Transverse colon (tissue), 4 donors: ENCODE measurements around the gene PHOX2B. TPM values are rescaled to one million over a fixed set of nuclear protein-coding genes. Genes with fewer than 3 reads are reported as not detected.

Source experiments
- DNase-seq: peaks from one replicate; pipeline ENCODE4 v3.0.0-alpha.2; 2019
- H3K27ac ChIP-seq, 4 donors: fragments of 200-600 bp; sonication (generic); 2 replicates each; pipeline ENCODE4 v1.5.1; 2016 to 2018; ENCODE audit warnings: inconsistent platforms in 4 of 4
- H3K27me3 ChIP-seq: fragments of 200-600 bp; sonication (generic); 2 replicates; pipeline ENCODE4 v1.5.1; 2017; ENCODE audit warnings: inconsistent platforms
- H3K36me3 ChIP-seq, 4 donors: fragments of 200-600 bp; sonication (generic); 2 replicates each; pipeline ENCODE4 v1.5.1; 2017 to 2019; ENCODE audit warnings: inconsistent platforms in 4 of 4
- H3K4me1 ChIP-seq, 4 donors: fragments of 200-600 bp; sonication (generic); 2 replicates each; pipeline ENCODE4 v1.5.1; 2017 to 2020; ENCODE audit warnings: inconsistent platforms in 4 of 4
- H3K4me3 ChIP-seq, 4 donors: fragments of 200-600 bp; sonication (generic); 1 replicate in 1 of 4; 2 replicates in 3 of 4; pipeline versions ENCODE4 v1.5.1 to v1.6.1; 2017 to 2019; ENCODE audit warnings: inconsistent platforms in 4 of 4
- H3K9me3 ChIP-seq, 2 donors: fragments of 200-600 bp; sonication (generic); 2 replicates each; pipeline ENCODE4 v1.5.1; 2017 to 2019; ENCODE audit warnings: inconsistent platforms in 2 of 2
- CTCF ChIP-seq, 5 experiments: fragments of 200-600 bp in 3 of 5; fragments of 450-650 bp in 2 of 5; sonication (generic) in 3 of 5; IDR thresholded peaks; 1 replicate in 2 of 5; 2 replicates in 3 of 5; pipeline ENCODE4 v1.5.1; 2016 to 2017; ENCODE audit warnings: antibody characterized with exemption in 5 of 5, inconsistent platforms in 3 of 5, mild to moderate bottlenecking in 2 of 5, moderate library complexity in 1 of 5
- EP300 ChIP-seq: sonication (generic); formaldehyde crosslinking; IDR thresholded peaks from one replicate; pipeline ENCODE4 v1.6.1; 2017; ENCODE audit warnings: antibody characterized with exemption, low read depth
- POLR2A ChIP-seq: fragments of 450-650 bp; IDR thresholded peaks from one replicate; pipeline ENCODE4 v1.6.1; 2016; ENCODE audit warnings: antibody characterized with exemption, mild to moderate bottlenecking, moderate library complexity
- POLR2AphosphoS5 ChIP-seq, 3 donors: sonication (generic); formaldehyde crosslinking; IDR thresholded peaks; one replicate each; pipeline ENCODE4 v1.6.1; 2016; ENCODE audit warnings: antibody characterized with exemption in 3 of 3
- WGBS, 2 donors: methylation state at CpG; one replicate each; pipeline ENCODE4 v1.1.5; 2018; ENCODE audit warnings: low coverage in 1 of 2; 5-methylcytosine and 5-hydroxymethylcytosine counted together
- in situ Hi-C, 4 donors: fragments of 200-750 bp; cut with MboI; loops; one replicate each; pipeline versions ENCODE4 v1.15.0 to v1.15.1; 2017; ENCODE audit warnings: low sequenced_read_pairs in 3 of 4, low pct_ligation_motif_present in 1 of 4, low pct_unique_long_range_greater_than_20kb in 1 of 4
- intact Hi-C: fragments of 100-400 bp; cut with DNase I; formaldehyde crosslinking; loops from one replicate; pipeline ENCODE4 v1.15.1; 2023; ENCODE audit warnings: low total_unique reads
- total RNA-seq, 4 donors: library from RNA; depleted of rRNA; stranded (reverse); fragments of >200 nt; gene quantifications; one replicate each; pipeline ENCODE4 v1.1.0, GENCODE V29; 2016

The PHOX2B gene
- total RNA-seq, 4 donors from 2014 or later = 0.27 to 4.4 (median 1.1) TPM

- H3K4me1 ChIP-seq = no peaks in the 10 kb centered on the region
- H3K27me3 ChIP-seq = no peaks in the 10 kb centered on the region
- no peaks in the 10 kb centered on the region for H3K9me3 ChIP-seq
- intact Hi-C loops = no loop called here
- no peak for DNase-seq
- no peak overlapping the region for H3K4me3 ChIP-seq
- no peak for TF ChIP-seq POLR2A
- TF ChIP-seq POLR2AphosphoS5 (IDR thresholded peaks at IDR 0.05) = no peak
- TF ChIP-seq CTCF (IDR thresholded peaks at IDR 0.05) = no peak
- TF ChIP-seq EP300 = no peak
- no peak overlapping the region for H3K27ac ChIP-seq
- 21 to 38% methylated on average over 2 to 3 of the region's 3 CpGs for WGBS, 2 donors
- in situ Hi-C loops = no loop called here
- H3K36me3 ChIP-seq = no peaks in the 10 kb centered on the region
Observed at GRCh38 chr4:41792166-41792565, 43.6 kb upstream of the PHOX2B start.

GRCh38 chr4:41791557-41791956, 43.0 kb upstream of the PHOX2B start:
- no peaks in the 10 kb centered on the region for H3K27me3 ChIP-seq
- H3K9me3 ChIP-seq = no peaks in the 10 kb centered on the region
- H3K4me3 ChIP-seq = no peak overlapping the region
- H3K27ac ChIP-seq = no peak overlapping the region
- intact Hi-C loops = no loop called here
- in situ Hi-C loops = no loop called here
- DNase-seq = no peak
- 83 to 87% methylated on average over 1 to 2 of the region's 2 CpGs for WGBS, 2 donors
- TF ChIP-seq POLR2AphosphoS5 (IDR thresholded peaks at IDR 0.05) (no peak), CTCF (IDR thresholded peaks at IDR 0.05) (no peak), POLR2A (no peak), EP300 (no peak)
- H3K4me1 ChIP-seq = no peaks in the 10 kb centered on the region
- no peaks in the 10 kb centered on the region for H3K36me3 ChIP-seq

DNA sequence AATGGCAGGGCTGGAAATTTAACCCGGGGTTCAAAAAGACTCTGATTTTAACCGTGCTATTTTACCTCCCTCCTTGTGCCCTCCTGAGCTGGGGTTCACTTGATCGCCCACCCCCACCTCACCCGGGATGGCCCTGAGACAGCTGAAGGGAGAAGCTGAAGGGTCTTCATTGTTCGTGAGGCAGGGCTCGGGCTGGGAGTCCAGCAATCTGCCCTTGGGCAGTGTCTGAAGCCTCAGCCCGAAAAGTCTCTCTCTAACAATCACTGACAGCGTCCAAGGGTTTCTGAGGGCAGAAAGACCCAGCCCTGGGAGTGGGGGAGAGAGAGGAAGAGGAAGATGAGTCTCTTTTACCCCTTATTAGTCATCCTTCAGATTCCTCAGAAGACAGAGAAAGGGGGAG, 39.4 kb upstream of the PHOX2B start:
- WGBS, 2 donors = 71% methylated on average over 8 of the region's 8 CpGs; no CpG with 5 or more reads in 1 of the 2 donors
- H3K9me3 ChIP-seq = no peaks in the 10 kb centered on the region
- no peaks in the 10 kb centered on the region for H3K4me1 ChIP-seq
- TF ChIP-seq POLR2AphosphoS5 (IDR thresholded peaks at IDR 0.05) = no peak
- no peak for TF ChIP-seq POLR2A
- TF ChIP-seq EP300 = no peak
- no peak for TF ChIP-seq CTCF (IDR thresholded peaks at IDR 0.05)
- intact Hi-C loops (no loop called here), in situ Hi-C loops (no loop called here)
- no peaks in the 10 kb centered on the region for H3K36me3 ChIP-seq
- DNase-seq = no peak
- H3K27ac ChIP-seq = no peak overlapping the region
- H3K27me3 ChIP-seq = no peaks in the 10 kb centered on the region
- H3K4me3 ChIP-seq = no peak overlapping the region

GRCh38 chr4:41785665-41786064, 37.1 kb upstream of the PHOX2B start:
- in situ Hi-C loops = no loop called here
- Histone ChIP-seq H3K36me3 (no peaks in the 10 kb centered on the region), H3K27ac (no peak overlapping the region), H3K4me1 (no peaks in the 10 kb centered on the region), H3K4me3 (no peak overlapping the region), H3K27me3 (no peaks in the 10 kb centered on the region), H3K9me3 (no peaks in the 10 kb centered on the region)
- 50 to 74% methylated on average over 1 of the region's 1 CpG for WGBS, 2 donors
- TF ChIP-seq CTCF (IDR thresholded peaks at IDR 0.05) = no peak
- TF ChIP-seq EP300 = no peak
- TF ChIP-seq POLR2AphosphoS5 (IDR thresholded peaks at IDR 0.05) = no peak
- TF ChIP-seq POLR2A = no peak
- DNase-seq = no peak
- intact Hi-C loops = no loop called here
